Stimulated activated CD4-positive, alpha-beta T cell treated with anti-CD3 and anti-CD28 coated beads, Interleukin-2, amount 100 ng/mL, for 48 hours (primary cell): ENCODE data around the gene PSMD8.
"Not testable (repeated sequence)": the region's sequence is repeated elsewhere in the genome, so short reads cannot be mapped to it uniquely, and the experiment has no call there.

Source experiments
- DNase-seq, 2 donors: peaks; one replicate each; pipeline ENCODE4 v3.0.0-alpha.2; 2020

Gene PSMD8

DNA sequence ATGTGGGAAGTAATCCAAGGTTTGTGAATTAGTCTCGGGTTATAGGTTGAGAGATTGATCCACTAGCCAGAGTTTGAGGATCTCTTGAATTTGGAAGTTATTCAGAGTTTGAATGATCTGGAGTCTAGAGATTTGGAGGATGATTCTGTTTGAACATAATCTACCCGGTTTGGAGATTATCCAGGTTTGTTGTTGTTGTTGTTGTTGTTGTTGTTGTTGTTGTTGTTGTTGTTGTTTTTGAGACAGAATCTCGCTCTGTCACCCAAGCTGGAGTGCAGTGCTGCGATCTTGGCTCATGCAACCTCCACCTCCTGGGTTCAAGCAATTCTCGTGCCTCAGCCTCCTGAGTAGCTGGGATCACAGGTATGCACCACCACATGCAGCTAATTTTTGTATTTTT lies 37.5 kb downstream of the PSMD8 start:
- DNase-seq = not testable (repeated sequence)

- DNase-seq = no peak
These were observed 38.1 kb downstream of the PSMD8 start for GRCh38 chr19:38412491-38412890.

GRCh38 chr19:38412961-38413360 lies 38.6 kb downstream of the PSMD8 start:
- DNase-seq = no peak

GRCh38 chr19:38413416-38413815 lies 39.0 kb downstream of the PSMD8 start:
- DNase-seq = no peak

- no peak for DNase-seq
These were observed 42.8 kb downstream of the PSMD8 start for GRCh38 chr19:38417146-38417543.

DNA sequence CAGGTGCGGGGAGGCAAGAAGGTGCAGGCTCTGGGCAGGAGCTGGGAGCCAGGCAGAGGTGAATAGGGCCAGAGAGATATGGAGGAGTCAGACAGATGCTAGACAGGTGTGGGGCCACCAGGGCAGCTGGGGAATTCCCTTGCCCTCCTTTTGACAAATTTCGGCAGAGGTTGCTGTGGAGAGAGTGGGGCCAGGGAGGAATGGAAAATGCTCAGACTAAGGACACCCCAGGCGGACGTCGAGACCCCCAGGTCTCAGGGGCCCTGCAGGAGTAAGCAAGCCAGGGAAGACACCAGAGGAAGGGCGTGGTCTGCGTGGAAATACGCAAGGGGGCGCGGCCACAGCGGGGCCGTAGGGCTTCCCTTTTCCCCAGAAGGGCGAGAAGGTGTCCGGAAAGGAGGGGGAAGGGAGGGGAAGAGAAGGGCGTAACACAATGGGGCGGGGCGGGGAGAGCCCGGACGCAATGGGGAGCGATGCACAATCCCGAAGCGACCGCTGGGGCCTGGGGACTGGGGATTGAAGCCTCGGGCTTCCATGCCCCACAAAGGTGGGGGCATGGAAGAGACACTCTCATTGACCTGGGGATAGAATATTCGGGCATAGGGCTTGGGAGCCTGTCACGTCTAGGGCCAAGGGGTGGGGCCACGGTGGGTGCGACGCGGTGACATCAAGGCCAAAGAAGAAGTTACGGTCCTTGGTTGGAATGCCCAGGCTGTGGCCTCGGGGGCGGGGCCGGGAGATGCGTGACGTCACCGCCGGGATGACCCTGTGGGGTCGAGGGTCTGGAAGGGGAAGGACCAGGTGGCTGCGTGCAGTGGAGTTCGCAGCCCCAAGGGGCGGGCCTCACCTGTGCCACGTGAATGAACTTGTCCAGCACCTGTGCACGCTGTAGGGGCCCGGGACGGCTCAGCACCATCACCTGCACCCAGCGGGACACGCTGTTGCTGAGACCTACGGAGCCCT lies 43.5 kb downstream of the PSMD8 start:
- DNase-seq = peak; percentile 52 to 53

DNA sequence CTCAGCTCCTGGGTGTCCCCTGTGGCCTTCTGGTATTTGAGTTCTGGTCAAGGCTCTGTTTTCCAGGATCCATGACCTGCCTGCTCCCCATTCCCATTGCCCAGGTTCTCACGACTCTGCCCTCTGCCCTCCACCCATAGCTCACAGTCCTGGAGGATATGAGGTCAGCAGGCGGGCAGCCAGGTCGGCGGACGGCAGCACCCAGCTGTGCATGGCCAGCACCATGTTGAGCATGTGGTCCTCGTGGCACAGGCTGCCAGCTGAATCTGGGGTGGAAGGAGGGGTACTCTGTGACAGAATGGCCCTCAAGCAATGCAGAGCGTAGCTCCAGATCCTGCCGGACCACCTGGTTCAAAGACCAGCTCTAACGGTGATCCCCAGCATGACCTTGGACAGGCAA lies 46.6 kb downstream of the PSMD8 start:
- no peak for DNase-seq

GRCh38 chr19:38421856-38422255 lies 47.5 kb downstream of the PSMD8 start:
- no peak for DNase-seq

DNA sequence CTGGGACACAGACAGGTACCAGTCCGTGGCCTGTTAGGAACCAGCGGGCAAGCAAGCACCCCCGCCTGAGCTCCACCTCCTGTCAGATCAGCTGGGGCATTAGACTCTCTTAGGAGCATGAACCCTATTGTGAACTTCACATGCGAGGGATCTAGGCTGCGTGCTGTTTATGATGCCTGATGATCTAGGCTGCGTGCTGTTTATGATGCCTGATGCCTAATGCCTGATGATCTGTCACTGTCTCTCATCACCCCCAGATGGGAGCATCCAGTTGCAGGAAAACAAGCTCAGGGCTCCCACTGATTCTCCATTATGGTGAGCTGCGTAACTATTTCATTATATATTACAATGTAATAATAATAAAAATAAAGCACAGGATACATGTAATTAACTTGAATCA lies 48.1 kb downstream of the PSMD8 start:
- no peak for DNase-seq

- no peak for DNase-seq
These were observed 49.9 kb downstream of the PSMD8 start for GRCh38 chr19:38424272-38424671.

- DNase-seq = no peak
These were observed 50.9 kb downstream of the PSMD8 start for GRCh38 chr19:38425222-38425809.

GRCh38 chr19:38425810-38426466 lies 51.6 kb downstream of the PSMD8 start, which contains the start of gene RASGRP4:
RASGRP4 (minus strand) TSS chr19:38426219; CDS start chr19:38426091, 128 bp downstream.
- DNase-seq = peak; percentile 37 to 38

DNA sequence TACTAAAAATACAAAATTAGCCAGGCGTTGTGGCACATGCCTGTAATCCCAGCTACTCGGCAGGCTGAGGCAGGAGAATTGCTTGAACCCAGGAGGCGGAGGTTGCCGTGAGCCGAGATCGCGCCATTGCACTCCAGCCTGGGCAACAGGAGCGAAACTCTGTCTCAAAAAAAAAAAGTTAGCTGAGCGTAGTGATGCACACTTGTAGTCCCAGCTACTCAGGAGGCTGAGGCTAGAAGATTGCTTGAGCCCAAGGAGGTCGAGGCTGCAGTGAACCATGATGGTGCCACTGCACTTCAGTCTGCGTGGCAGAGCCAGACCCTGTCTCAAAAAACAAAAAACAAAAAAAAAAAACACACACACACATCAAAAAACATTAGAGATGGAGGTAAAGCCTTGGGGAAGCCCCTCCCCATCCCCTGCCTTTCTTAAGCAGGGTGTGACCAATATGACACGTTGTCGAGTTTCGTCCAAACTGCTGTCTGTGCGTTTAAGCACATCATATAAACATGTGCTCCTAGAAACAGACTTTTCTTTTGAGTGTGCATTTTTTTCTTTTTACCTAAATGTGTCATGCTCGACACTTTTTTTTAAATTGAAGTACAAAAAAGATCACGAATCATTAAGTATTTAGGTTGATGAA lies 52.8 kb downstream of the PSMD8 start:
- DNase-seq = peak; percentile 37 to 50

GRCh38 chr19:38429055-38429810 lies 54.9 kb downstream of the PSMD8 start:
- DNase-seq = peak in 1 of 2 donors; percentile 38

GRCh38 chr19:38429811-38430156 lies 55.4 kb downstream of the PSMD8 start:
- DNase-seq = no peak

DNA sequence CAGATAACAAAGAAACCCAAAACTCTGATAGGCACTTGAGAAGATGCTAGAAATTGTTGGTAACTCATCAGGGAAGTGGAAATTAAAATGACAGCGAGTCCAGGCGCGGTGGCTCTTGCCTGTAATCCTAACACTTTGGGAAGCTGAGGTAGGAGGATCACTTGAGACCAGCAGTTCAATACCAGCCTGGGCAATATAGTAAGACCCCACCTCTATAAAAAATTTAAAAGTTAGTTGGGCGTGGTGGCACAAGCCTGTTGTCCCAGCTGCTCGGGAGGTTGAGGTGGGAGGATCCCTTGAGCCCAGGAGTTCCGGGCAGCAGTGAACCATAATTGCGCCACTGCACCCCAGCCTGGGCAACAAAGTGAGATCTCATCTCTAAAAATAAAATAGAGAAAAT lies 56.6 kb downstream of the PSMD8 start:
- no peak for DNase-seq

DNA sequence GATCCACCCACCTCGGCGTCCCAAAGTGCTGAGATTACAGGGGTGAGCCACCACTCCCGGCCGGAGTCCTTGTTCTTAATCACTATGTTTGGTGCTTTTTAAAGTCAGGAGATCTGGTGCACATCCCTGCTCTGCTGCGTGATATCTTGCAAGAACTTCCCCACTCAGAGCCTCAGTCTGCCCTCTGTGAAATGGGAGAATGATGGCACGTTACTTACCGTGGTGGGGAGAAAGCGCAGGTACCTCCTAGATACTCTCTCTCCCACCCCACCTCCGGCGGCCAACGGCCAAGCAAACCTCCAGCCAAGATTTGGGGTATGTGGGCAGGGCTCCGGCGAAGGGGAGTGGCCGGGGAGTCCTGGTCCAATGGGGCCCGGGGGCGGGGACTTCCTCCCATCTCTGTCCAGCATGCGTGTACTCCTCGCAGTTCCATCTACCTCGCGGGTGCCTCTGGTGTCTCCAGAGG lies 58.9 kb downstream of the PSMD8 start, which contains the start of gene RYR1:
Gene RYR1, plus strand, starts transcription at position 424 of the 466 bp plus-strand sequence. CDS start 139 bp downstream, outside the sequence.
- peak; percentile 54 to 57 for DNase-seq
